ENCODE measurements around the gene KCNH1. TPM values are rescaled to one million over a fixed set of nuclear protein-coding genes. Genes with fewer than 3 reads are reported as not detected.

KCNH1 gene
- total RNA-seq, 1 experiment from 2014 or later = not detected

DNA sequence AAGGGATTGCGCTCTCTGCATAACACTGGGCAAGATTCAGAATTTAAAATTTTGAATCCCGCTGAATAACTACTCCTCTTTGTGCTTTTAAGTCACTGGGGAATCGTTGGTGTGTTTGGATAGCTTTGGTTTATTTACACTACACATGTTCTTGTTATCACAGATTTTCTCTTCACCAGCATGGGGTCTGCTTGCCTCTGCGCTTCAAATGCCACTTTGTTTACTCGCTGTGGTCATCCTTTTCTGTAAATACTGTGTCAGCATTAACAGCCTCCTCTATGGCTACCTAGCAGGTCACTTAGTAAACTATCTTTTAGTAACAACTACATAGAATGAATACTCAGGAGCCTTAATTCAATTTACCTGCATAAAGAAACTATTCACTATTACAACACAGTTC, 14.4 kb upstream of the KCNH1 start:
- H3K4me1 ChIP-seq (ENCODE audit: control insufficient read depth in 1 of 2, insufficient read depth in 2 of 2, low read length in 2 of 2) = no peaks in the 10 kb centered on the region
- ChIA-PET RAD21 (ENCODE audit: low non-redundant PET in 1 of 2, low total read pairs in 2 of 2, uncharacterized antibody in 2 of 2, unreplicated experiment in 2 of 2) (interaction anchor here in 1 of 2 experiments (0.6 kb wide), 1 partner anchor 229 kb away, joined by 3 read pairs; no protein-coding TSS in a partner anchor), CTCF (interaction anchor here (1.5 kb wide), 1 partner anchor 14 kb away, joined by 4 read pairs; the partner anchor contains the start of gene KCNH1), POLR2A (no interaction called here)
- no TSS peak for BruUV-seq (replicated peaks)
- H2AFZ ChIP-seq (ENCODE audit: low read depth, low read length, poor library complexity, severe bottlenecking) = no peak overlapping the region
- TF ChIP-seq SP1 (IDR thresholded peaks at IDR 0.05; ENCODE audit: low read depth) (no peak), CEBPB (IDR thresholded peaks at IDR 0.05; ENCODE audit: low read depth) (no peak), ZNF274 (IDR thresholded peaks at IDR 0.05; ENCODE audit: low read depth, low read length) (no peak), YY1 (IDR thresholded peaks at IDR 0.05; ENCODE audit: extremely low read depth, insufficient replicate concordance, low read depth, low read length) (no peak), SRF (IDR thresholded peaks at IDR 0.05; ENCODE audit: low read depth) (no peak), ZFX (IDR thresholded peaks at IDR 0.05) (no peak), JUND (IDR thresholded peaks at IDR 0.05) (no peak), FOSL1 (IDR thresholded peaks at IDR 0.05; ENCODE audit: low read depth) (no peak)
- TF ChIP-seq, protein P1, sequence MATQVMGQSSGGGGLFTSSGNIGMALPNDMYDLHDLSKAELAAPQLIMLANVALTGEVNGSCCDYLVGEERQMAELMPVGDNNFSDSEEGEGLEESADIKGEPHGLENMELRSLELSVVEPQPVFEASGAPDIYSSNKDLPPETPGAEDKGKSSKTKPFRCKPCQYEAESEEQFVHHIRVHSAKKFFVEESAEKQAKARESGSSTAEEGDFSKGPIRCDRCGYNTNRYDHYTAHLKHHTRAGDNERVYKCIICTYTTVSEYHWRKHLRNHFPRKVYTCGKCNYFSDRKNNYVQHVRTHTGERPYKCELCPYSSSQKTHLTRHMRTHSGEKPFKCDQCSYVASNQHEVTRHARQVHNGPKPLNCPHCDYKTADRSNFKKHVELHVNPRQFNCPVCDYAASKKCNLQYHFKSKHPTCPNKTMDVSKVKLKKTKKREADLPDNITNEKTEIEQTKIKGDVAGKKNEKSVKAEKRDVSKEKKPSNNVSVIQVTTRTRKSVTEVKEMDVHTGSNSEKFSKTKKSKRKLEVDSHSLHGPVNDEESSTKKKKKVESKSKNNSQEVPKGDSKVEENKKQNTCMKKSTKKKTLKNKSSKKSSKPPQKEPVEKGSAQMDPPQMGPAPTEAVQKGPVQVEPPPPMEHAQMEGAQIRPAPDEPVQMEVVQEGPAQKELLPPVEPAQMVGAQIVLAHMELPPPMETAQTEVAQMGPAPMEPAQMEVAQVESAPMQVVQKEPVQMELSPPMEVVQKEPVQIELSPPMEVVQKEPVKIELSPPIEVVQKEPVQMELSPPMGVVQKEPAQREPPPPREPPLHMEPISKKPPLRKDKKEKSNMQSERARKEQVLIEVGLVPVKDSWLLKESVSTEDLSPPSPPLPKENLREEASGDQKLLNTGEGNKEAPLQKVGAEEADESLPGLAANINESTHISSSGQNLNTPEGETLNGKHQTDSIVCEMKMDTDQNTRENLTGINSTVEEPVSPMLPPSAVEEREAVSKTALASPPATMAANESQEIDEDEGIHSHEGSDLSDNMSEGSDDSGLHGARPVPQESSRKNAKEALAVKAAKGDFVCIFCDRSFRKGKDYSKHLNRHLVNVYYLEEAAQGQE (IDR thresholded peaks at IDR 0.05; ENCODE audit: low read depth) = no peak
- TF ChIP-seq, protein P2, sequence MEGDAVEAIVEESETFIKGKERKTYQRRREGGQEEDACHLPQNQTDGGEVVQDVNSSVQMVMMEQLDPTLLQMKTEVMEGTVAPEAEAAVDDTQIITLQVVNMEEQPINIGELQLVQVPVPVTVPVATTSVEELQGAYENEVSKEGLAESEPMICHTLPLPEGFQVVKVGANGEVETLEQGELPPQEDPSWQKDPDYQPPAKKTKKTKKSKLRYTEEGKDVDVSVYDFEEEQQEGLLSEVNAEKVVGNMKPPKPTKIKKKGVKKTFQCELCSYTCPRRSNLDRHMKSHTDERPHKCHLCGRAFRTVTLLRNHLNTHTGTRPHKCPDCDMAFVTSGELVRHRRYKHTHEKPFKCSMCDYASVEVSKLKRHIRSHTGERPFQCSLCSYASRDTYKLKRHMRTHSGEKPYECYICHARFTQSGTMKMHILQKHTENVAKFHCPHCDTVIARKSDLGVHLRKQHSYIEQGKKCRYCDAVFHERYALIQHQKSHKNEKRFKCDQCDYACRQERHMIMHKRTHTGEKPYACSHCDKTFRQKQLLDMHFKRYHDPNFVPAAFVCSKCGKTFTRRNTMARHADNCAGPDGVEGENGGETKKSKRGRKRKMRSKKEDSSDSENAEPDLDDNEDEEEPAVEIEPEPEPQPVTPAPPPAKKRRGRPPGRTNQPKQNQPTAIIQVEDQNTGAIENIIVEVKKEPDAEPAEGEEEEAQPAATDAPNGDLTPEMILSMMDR (IDR thresholded peaks at IDR 0.05 in 2 of 3, conservative IDR thresholded peaks at IDR 0.05 in 1 of 3; ENCODE audit: borderline replicate concordance in 1 of 3, insufficient read depth in 1 of 3, low read depth in 2 of 3, low read length in 2 of 3) = no peak
- TF ChIP-seq, protein P3, sequence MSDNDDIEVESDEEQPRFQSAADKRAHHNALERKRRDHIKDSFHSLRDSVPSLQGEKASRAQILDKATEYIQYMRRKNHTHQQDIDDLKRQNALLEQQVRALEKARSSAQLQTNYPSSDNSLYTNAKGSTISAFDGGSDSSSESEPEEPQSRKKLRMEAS (IDR thresholded peaks at IDR 0.05) = no peak
- DNase-seq (ENCODE audit: low read depth, low spot score) (no peak), ATAC-seq (no peak)
- no peak overlapping the region for H3K4me3 ChIP-seq (replicated peaks in 1 of 2; ENCODE audit: low read depth in 1 of 2, low read length in 2 of 2)
- no peaks in the 10 kb centered on the region for H3K79me2 ChIP-seq (ENCODE audit: insufficient read depth, low read length)
- H4K20me1 ChIP-seq (ENCODE audit: insufficient read depth) = no peaks in the 10 kb centered on the region
- no peak overlapping the region for H3K27ac ChIP-seq (ENCODE audit: low read depth, low read length)
- H3K9ac ChIP-seq (ENCODE audit: low read length) = no peak overlapping the region
- intact Hi-C loops (cut with micrococcal nuclease) = no loop called here
- no peak overlapping the region for H3K4me2 ChIP-seq (ENCODE audit: low read length)
- no peaks in the 10 kb centered on the region; the same call in 1 of the 2 replicates for H3K27me3 ChIP-seq (ENCODE audit: insufficient read depth, low read length)
- no peaks in the 10 kb centered on the region for H3K9me3 ChIP-seq (ENCODE audit: control insufficient read depth in 1 of 2, insufficient read depth in 1 of 2, low read depth in 1 of 2, low read length in 2 of 2)
- H3K9me2 ChIP-seq (ENCODE audit: insufficient read depth) = no peaks in the 10 kb centered on the region
- H3K36me3 ChIP-seq (ENCODE audit: control insufficient read depth in 1 of 2, insufficient read depth in 2 of 2, low read length in 2 of 2) = no peaks in the 10 kb centered on the region; a peak in 1 of 4 replicates

All from HCT116 (cell line).